Right lobe of liver (tissue), 6 donors: Measurements from ENCODE around the gene AP1M2. TPM values are rescaled to one million over a fixed set of nuclear protein-coding genes. Genes with fewer than 3 reads are reported as not detected.

Source experiments
- ATAC-seq, 4 donors: fragments of 200-7000 bp; cut with Tn5 transposase; one replicate each; pipeline ENCODE4 v1.9.1; 2020; ENCODE audit warnings: mild to moderate bottlenecking in 4 of 4, moderate library complexity in 4 of 4
- DNase-seq, 3 donors: peaks; one replicate each; pipeline ENCODE4 v3.0.0-alpha.2; 2020
- H3K27ac ChIP-seq, 3 donors: fragments of 200-600 bp; one replicate each; pipeline ENCODE4 v1.8.0; 2022
- H3K27me3 ChIP-seq, 2 donors: fragments of 200-600 bp; one replicate each; pipeline ENCODE4 v1.8.0; 2022
- H3K36me3 ChIP-seq, 4 donors: fragments of 200-600 bp; sonication (generic) in 1 of 4; one replicate each; pipeline versions ENCODE4 v1.5.1 to v1.8.0; 2017 to 2022; ENCODE audit warnings: control low read depth in 1 of 4
- H3K4me1 ChIP-seq, 4 donors: fragments of 200-600 bp; sonication (generic) in 1 of 4; one replicate each; pipeline versions ENCODE4 v1.5.1 to v1.8.0; 2017 to 2022; ENCODE audit warnings: control low read depth in 1 of 4
- H3K4me3 ChIP-seq, 3 donors: fragments of 200-600 bp; one replicate each; pipeline ENCODE4 v1.8.0; 2022
- H3K9me3 ChIP-seq, 4 donors: fragments of 200-600 bp; sonication (generic) in 1 of 4; one replicate each; pipeline versions ENCODE4 v1.5.1 to v1.8.0; 2017 to 2022; ENCODE audit warnings: control low read depth in 1 of 4
- CTCF ChIP-seq, 4 donors: fragments of 200-600 bp in 3 of 4; fragments of 450-650 bp in 1 of 4; IDR thresholded peaks; one replicate each; pipeline versions ENCODE4 v1.5.1 to v1.8.0; 2016 to 2022; ENCODE audit warnings: antibody characterized with exemption in 4 of 4, mild to moderate bottlenecking in 2 of 4
- POLR2A ChIP-seq: fragments of 450-650 bp; IDR thresholded peaks from one replicate; pipeline ENCODE4 v1.6.1; 2017; ENCODE audit warnings: antibody characterized with exemption, mild to moderate bottlenecking
- WGBS: methylation state at CpG from one replicate; pipeline ENCODE4 v1.1.6; 2018; ENCODE audit warnings: low coverage, low lambda C conversion rate; ENCODE audit not compliant: insufficient coverage; ENCODE audit errors: missing lambda C conversion rate; 5-methylcytosine and 5-hydroxymethylcytosine counted together
- intact Hi-C, 2 donors: fragments of 100-400 bp; cut with DNase I; formaldehyde crosslinking; loops; one replicate each; pipeline versions ENCODE4 v1.11.2 to v1.14.1; 2022
- total RNA-seq, 6 experiments: library from RNA; depleted of rRNA in 2 of 6; stranded (reverse); fragments of >200 nt in 2 of 6; fragmentation: NEBNext Ultra II Directional in 3 of 6; extraction: Animal tissue kit (Norgen Biotek cat#: 25700) in 3 of 6; gene quantifications; one replicate each; pipeline versions ENCODE4 v1.1.0 to v1.2.4, GENCODE V29; 2016 to 2023
- donor health status: DM: no; HTN: yes; CAD: no.
- donor health status: DM: no; HTN: no; CAD: no.
- donor health status: DM: no; HTN: no; CAD: no.
- donor health status: DM: no; HTN: yes; CAD: no.
- donor health status: DM: no; HTN: yes; CAD: no.

AP1M2 gene
- total RNA-seq, 6 experiments from 2014 or later: 0.35 to 2.5 (median 0.75) TPM

DNA sequence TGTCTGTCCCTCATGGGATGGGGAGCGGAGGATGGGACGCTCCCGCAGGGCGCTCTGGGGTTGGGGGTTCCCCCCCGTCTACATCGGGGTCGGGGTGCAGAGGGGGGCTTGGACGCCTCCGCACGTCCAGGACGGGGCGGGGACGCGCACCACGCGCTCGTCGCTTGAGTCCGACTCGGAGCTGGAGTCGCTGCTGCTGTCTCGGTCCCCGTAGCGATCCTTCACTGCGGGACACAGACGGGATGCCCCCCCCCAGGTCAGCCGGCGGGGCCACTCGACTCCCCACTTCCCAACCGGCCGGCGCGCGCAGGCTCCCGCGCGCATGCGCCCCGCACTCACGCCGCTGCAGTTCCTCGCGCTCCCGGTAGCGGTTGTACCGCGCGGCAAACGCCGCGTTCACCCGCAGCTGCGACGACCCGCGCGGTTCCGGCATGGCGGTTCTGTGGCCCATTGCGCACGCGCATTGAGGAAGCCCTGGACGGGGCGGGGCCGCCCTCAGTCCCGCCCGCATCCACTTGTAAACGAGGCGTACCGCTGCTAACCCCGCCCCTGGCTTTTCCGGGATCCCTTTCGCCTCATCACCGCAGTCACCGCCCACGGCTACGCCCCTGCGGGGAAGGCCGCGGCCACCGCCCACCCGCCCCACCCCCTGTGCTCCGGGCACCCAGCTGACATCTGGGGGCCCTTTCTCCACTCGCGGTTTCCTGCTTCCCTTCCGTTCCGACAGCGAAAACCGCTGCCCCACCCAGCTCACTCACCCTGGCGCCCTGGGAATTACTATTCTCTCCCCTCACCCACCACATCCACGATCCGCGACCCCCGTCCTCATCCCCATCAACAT, 21.3 kb downstream of the AP1M2 start, which contains the start of gene KRI1:
Gene KRI1 (minus strand): TSS at position 444 of the 841 bp plus-strand sequence. CDS start 11 bp downstream, at position 433.
- peak within 1 kb of the TSS; percentile 56 to 73 (median 58) for H3K27ac ChIP-seq
- H3K4me1 ChIP-seq: peaks cover 0 to 11% (median 3%) of the 10 kb centered on the region in 4 donors
- ATAC-seq (peak; percentile 84 to 86 (median 84)), DNase-seq (peak; percentile 99)
- intact Hi-C loops: no loop called here
- H3K27me3 ChIP-seq: no peaks in the 10 kb centered on the region
- peak; percentile 77 for TF ChIP-seq POLR2A
- peak in 2 of 4 donors; percentile 17 to 57 for TF ChIP-seq CTCF (IDR thresholded peaks at IDR 0.05)
- no peaks in the 10 kb centered on the region for H3K9me3 ChIP-seq
- H3K36me3 ChIP-seq: peaks cover 0 to 3% (median 0%) of the 10 kb centered on the region in 4 donors
- H3K4me3 ChIP-seq: peak within 1 kb of the TSS; percentile 67 to 91 (median 88)
- WGBS: 3% methylated on average over 24 of the region's 94 CpGs

DNA sequence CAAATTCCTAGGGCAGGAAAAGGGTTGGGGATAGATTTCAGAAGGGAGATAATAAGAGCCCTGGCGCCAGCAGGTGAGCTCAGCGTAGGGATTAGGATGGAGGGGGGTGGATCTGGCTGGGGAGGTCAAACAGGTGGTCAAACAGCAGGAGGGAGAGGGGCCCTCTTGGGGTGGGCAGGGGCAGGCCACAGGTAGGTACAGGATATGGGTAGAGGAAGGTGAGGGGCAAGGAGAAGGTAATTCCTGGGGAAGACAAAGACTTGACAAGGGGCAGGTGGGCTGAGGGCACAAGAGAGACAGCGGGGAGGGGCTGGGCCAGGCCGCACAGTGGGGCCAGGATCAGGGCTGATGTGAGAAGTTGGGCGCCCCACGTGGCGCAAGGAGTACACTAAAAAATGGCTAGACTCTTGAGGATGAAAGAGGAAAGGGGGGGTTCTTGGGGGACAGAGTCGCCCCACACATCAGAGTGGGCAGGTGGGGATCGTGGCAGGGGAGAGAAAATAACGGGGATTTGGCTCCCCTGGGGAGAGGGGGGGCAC, 22.0 kb downstream of the AP1M2 start:
- intact Hi-C loops: no loop called here
- no peak for ATAC-seq

DNA sequence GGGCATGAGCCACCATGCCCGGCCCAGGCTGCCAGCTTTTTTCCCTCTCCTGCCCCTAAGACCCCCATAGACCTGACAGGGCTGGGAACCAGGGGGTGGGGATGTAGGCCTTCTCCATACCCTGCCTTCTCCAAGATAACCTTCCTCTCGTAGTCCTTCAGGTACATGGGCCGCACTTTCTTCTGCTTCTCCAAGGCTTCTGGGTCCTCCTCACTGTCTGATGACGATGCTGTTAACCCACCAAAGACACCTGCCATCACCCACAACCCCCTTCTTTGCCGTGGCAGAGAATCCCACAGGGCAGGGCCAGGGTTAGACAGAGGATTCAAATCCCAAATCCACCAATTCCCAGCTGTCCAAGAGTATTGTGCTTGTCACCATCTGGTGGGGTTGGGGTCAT, 24.5 kb downstream of the AP1M2 start:
- no peak for DNase-seq
- intact Hi-C loops: no loop called here
- Histone ChIP-seq H3K4me3 (no peak overlapping the region), H3K27ac (no peak overlapping the region), H3K9me3 (no peaks in the 10 kb centered on the region), H3K4me1 (peaks cover 0 to 6% (median 0%) of the 10 kb centered on the region in 4 donors), H3K27me3 (no peaks in the 10 kb centered on the region), H3K36me3 (peaks cover 0 to 21% (median 8%) of the 10 kb centered on the region in 4 donors)
- no peak for ATAC-seq
- 100% methylated on average over 2 of the region's 5 CpGs for WGBS
- TF ChIP-seq CTCF (IDR thresholded peaks at IDR 0.05) (no peak), POLR2A (no peak)

More for the DNA sequence above, 22.0 kb downstream of the AP1M2 start:
- 27% methylated on average over 8 of the region's 10 CpGs for WGBS
- no peaks in the 10 kb centered on the region for H3K9me3 ChIP-seq
- TF ChIP-seq POLR2A (no peak), CTCF (IDR thresholded peaks at IDR 0.05) (no peak)
- DNase-seq: peak in 1 of 3 donors; percentile 44
- peak overlapping the region; percentile 67 to 91 (median 88) for H3K4me3 ChIP-seq
- peak overlapping the region in 2 of 3 donors; percentile 56 to 73 for H3K27ac ChIP-seq
- H3K27me3 ChIP-seq: no peaks in the 10 kb centered on the region
- H3K36me3 ChIP-seq: peaks cover 0 to 10% (median 1%) of the 10 kb centered on the region in 4 donors
- H3K4me1 ChIP-seq: peaks cover 0 to 11% (median 3%) of the 10 kb centered on the region in 4 donors

DNA sequence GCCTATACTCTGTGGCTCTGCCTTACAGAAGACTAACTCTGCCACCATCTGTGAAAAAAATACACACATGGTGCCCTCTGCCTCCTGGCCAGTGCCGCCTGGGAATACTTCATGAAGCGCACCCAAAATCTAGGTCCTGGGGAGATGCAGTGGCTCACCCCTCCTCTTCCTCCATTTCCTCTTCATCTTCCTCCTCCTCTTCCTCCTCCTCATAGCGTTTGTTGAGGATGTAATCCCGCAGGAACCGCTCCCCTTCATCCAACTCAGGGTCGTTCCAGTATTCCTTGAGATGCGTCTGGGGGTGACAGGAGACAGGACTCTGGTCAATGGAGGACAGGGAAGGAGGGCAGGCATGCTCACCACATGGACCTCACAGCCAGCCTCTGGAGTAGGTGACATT, 27.0 kb downstream of the AP1M2 start:
- no peaks in the 10 kb centered on the region for H3K9me3 ChIP-seq
- DNase-seq (no peak), ATAC-seq (no peak)
- H3K4me1 ChIP-seq: no peaks in the 10 kb centered on the region
- H3K27me3 ChIP-seq: no peaks in the 10 kb centered on the region
- no peak for TF ChIP-seq CTCF (IDR thresholded peaks at IDR 0.05)
- TF ChIP-seq POLR2A: no peak
- no peak overlapping the region for H3K27ac ChIP-seq
- WGBS: 88% methylated on average over 5 of the region's 7 CpGs
- intact Hi-C loops: no loop called here
- peaks cover 0 to 42% (median 14%) of the 10 kb centered on the region in 4 donors for H3K36me3 ChIP-seq
- no peak overlapping the region for H3K4me3 ChIP-seq
